Measurements from ENCODE around the gene HEXB. TPM values are rescaled to one million over a fixed set of nuclear protein-coding genes. Genes with fewer than 3 reads are reported as not detected.
A peak's percentile ranks its signal among the peaks of the same experiment; 100 is the strongest.

HEXB gene
- total and polyA plus RNA-seq, 9 of the 15 experiments (the other 6 are each of a cell fraction or from before 2014, with no cell fraction given) = 22.9 to 158 (median 108) TPM

DNA sequence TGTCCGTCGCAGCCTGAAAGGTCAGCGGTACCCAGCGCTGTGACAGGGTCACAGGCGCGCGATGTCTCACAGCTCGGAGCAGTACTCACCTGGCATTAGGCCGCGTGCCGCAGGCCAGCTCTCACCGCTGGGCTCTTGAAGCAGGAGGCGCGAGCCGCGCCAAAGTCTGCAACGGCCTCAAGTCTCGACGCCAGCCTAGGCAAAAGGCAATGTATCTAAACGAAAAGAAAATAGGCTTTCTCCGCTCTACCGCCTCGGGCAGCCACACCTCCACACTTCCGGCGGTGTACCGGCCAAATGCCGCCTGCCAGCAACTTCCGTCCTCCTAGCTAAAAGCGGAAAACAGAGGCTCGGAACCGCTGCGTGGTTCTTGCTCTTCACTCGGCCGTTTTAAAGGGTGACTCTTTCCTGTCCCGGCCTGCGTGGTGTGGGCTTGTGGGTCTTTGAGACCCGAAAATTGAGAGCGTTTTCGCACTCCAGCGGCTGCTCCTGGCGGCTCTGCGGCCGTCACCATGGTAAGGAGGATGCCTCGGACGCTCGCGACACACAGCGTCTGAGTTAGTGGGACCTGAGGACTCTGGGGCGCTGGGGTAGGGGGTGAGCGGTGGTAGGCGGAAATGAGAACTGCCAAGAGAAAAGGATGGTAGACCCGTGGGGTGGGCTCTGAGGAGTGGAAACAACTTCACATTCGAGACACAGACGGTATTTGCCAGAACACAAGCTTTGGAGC lies 82.0 kb downstream of the HEXB start, which contains the start of the genes GFM2 and NSA2 (continued):
- TF ChIP-seq HDAC1 (IDR thresholded peaks at IDR 0.05) (peak in 1 of 2 experiments; percentile 76; a peak in 2 of 4 replicates), KAT2B (IDR thresholded peaks at IDR 0.05; ENCODE audit: low read depth, low read length) (no peak), ZFP1 (CRISPR knock-in tag; IDR thresholded peaks at IDR 0.05) (no peak), POLR3G (IDR thresholded peaks at IDR 0.05; ENCODE audit: extremely low read depth, insufficient read length, insufficient replicate concordance) (no peak), CBFA2T2 (conservative IDR thresholded peaks at IDR 0.05) (no peak), ZBTB1 (CRISPR knock-in tag; IDR thresholded peaks at IDR 0.05; ENCODE audit: borderline replicate concordance, low read depth) (no peak), ZZZ3 (IDR thresholded peaks at IDR 0.05) (no peak), MLX (CRISPR knock-in tag; conservative IDR thresholded peaks at IDR 0.05) (no peak), SREBF2 (CRISPR knock-in tag; IDR thresholded peaks at IDR 0.05) (no peak), IRF2 (CRISPR knock-in tag; IDR thresholded peaks at IDR 0.05) (no peak; the same call in 1 of the 2 replicates), NFIX (CRISPR knock-in tag; IDR thresholded peaks at IDR 0.05; ENCODE audit: low read depth) (no peak), POU5F1 (IDR thresholded peaks at IDR 0.05; ENCODE audit: borderline replicate concordance, low read depth, low read length, partially characterized antibody) (no peak), MEF2A (IDR thresholded peaks at IDR 0.05; ENCODE audit: control insufficient read depth, low read depth, low read length) (no peak), ID3 (CRISPR knock-in tag; IDR thresholded peaks at IDR 0.05) (no peak), ID3 (tag; IDR thresholded peaks at IDR 0.05) (peak; percentile 82), ZFX (CRISPR knock-in tag; IDR thresholded peaks at IDR 0.05) (peak; percentile 75)
- TF ChIP-seq, protein P1, sequence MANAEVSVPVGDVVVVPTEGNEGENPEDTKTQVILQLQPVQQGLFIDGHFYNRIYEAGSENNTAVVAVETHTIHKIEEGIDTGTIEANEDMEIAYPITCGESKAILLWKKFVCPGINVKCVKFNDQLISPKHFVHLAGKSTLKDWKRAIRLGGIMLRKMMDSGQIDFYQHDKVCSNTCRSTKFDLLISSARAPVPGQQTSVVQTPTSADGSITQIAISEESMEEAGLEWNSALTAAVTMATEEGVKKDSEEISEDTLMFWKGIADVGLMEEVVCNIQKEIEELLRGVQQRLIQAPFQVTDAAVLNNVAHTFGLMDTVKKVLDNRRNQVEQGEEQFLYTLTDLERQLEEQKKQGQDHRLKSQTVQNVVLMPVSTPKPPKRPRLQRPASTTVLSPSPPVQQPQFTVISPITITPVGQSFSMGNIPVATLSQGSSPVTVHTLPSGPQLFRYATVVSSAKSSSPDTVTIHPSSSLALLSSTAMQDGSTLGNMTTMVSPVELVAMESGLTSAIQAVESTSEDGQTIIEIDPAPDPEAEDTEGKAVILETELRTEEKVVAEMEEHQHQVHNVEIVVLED (CRISPR knock-in tag; IDR thresholded peaks at IDR 0.05) = peak; percentile 38; the same call in 1 of the 2 replicates
- TF ChIP-seq, protein P2, sequence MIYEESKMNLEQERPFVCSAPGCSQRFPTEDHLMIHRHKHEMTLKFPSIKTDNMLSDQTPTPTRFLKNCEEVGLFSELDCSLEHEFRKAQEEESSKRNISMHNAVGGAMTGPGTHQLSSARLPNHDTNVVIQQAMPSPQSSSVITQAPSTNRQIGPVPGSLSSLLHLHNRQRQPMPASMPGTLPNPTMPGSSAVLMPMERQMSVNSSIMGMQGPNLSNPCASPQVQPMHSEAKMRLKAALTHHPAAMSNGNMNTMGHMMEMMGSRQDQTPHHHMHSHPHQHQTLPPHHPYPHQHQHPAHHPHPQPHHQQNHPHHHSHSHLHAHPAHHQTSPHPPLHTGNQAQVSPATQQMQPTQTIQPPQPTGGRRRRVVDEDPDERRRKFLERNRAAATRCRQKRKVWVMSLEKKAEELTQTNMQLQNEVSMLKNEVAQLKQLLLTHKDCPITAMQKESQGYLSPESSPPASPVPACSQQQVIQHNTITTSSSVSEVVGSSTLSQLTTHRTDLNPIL (CRISPR knock-in tag; IDR thresholded peaks at IDR 0.05) = no peak
- TF ChIP-seq, protein P3, sequence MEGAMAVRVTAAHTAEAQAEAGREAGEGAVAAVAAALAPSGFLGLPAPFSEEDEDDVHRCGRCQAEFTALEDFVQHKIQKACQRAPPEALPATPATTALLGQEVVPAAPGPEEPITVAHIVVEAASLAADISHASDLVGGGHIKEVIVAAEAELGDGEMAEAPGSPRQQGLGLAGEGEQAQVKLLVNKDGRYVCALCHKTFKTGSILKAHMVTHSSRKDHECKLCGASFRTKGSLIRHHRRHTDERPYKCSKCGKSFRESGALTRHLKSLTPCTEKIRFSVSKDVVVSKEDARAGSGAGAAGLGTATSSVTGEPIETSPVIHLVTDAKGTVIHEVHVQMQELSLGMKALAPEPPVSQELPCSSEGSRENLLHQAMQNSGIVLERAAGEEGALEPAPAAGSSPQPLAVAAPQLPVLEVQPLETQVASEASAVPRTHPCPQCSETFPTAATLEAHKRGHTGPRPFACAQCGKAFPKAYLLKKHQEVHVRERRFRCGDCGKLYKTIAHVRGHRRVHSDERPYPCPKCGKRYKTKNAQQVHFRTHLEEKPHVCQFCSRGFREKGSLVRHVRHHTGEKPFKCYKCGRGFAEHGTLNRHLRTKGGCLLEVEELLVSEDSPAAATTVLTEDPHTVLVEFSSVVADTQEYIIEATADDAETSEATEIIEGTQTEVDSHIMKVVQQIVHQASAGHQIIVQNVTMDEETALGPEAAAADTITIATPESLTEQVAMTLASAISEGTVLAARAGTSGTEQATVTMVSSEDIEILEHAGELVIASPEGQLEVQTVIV (CRISPR knock-in tag; IDR thresholded peaks at IDR 0.05; ENCODE audit: borderline replicate concordance) = no peak
